ENCODE data around the gene ARFGEF3.

- TF ChIP-seq PRDM10 (tag by site-specific recombination; IDR thresholded peaks at IDR 0.05) (no peak), YY1 (tag by site-specific recombination; IDR thresholded peaks at IDR 0.05) (no peak), ZNF416 (tag by site-specific recombination; IDR thresholded peaks at IDR 0.05) (no peak), CTCF (tag by site-specific recombination; IDR thresholded peaks at IDR 0.05) (no peak), ZNF311 (tag by site-specific recombination; IDR thresholded peaks at IDR 0.05; ENCODE audit: borderline replicate concordance) (no peak)
Observed at GRCh38 chr6:138389551-138389950, 227.8 kb downstream of the ARFGEF3 start.
